Transverse colon (tissue), 4 donors: Measurements from ENCODE around the gene SYCN. TPM values are rescaled to one million over a fixed set of nuclear protein-coding genes. Genes with fewer than 3 reads are reported as not detected.
A peak's percentile ranks its signal among the peaks of the same experiment; 100 is the strongest.

Source experiments
- DNase-seq: peaks from one replicate; pipeline ENCODE4 v3.0.0-alpha.2; 2019
- H3K27ac ChIP-seq, 4 donors: fragments of 200-600 bp; sonication (generic); 2 replicates each; pipeline ENCODE4 v1.5.1; 2016 to 2018; ENCODE audit warnings: inconsistent platforms in 4 of 4
- H3K27me3 ChIP-seq: fragments of 200-600 bp; sonication (generic); 2 replicates; pipeline ENCODE4 v1.5.1; 2017; ENCODE audit warnings: inconsistent platforms
- H3K36me3 ChIP-seq, 4 donors: fragments of 200-600 bp; sonication (generic); 2 replicates each; pipeline ENCODE4 v1.5.1; 2017 to 2019; ENCODE audit warnings: inconsistent platforms in 4 of 4
- H3K4me1 ChIP-seq, 4 donors: fragments of 200-600 bp; sonication (generic); 2 replicates each; pipeline ENCODE4 v1.5.1; 2017 to 2020; ENCODE audit warnings: inconsistent platforms in 4 of 4
- H3K4me3 ChIP-seq, 4 donors: fragments of 200-600 bp; sonication (generic); 1 replicate in 1 of 4; 2 replicates in 3 of 4; pipeline versions ENCODE4 v1.5.1 to v1.6.1; 2017 to 2019; ENCODE audit warnings: inconsistent platforms in 4 of 4
- H3K9me3 ChIP-seq, 2 donors: fragments of 200-600 bp; sonication (generic); 2 replicates each; pipeline ENCODE4 v1.5.1; 2017 to 2019; ENCODE audit warnings: inconsistent platforms in 2 of 2
- EP300 ChIP-seq: sonication (generic); formaldehyde crosslinking; IDR thresholded peaks from one replicate; pipeline ENCODE4 v1.6.1; 2017; ENCODE audit warnings: antibody characterized with exemption, low read depth
- POLR2A ChIP-seq: fragments of 450-650 bp; IDR thresholded peaks from one replicate; pipeline ENCODE4 v1.6.1; 2016; ENCODE audit warnings: antibody characterized with exemption, mild to moderate bottlenecking, moderate library complexity
- POLR2AphosphoS5 ChIP-seq, 3 donors: sonication (generic); formaldehyde crosslinking; IDR thresholded peaks; one replicate each; pipeline ENCODE4 v1.6.1; 2016; ENCODE audit warnings: antibody characterized with exemption in 3 of 3
- WGBS, 2 donors: methylation state at CpG; one replicate each; pipeline ENCODE4 v1.1.5; 2018; ENCODE audit warnings: low coverage in 1 of 2; 5-methylcytosine and 5-hydroxymethylcytosine counted together
- in situ Hi-C, 4 donors: fragments of 200-750 bp; cut with MboI; loops; one replicate each; pipeline versions ENCODE4 v1.15.0 to v1.15.1; 2017; ENCODE audit warnings: low sequenced_read_pairs in 3 of 4, low pct_ligation_motif_present in 1 of 4, low pct_unique_long_range_greater_than_20kb in 1 of 4
- intact Hi-C: fragments of 100-400 bp; cut with DNase I; formaldehyde crosslinking; loops from one replicate; pipeline ENCODE4 v1.15.1; 2023; ENCODE audit warnings: low total_unique reads
- total RNA-seq, 4 donors: library from RNA; depleted of rRNA; stranded (reverse); fragments of >200 nt; gene quantifications; one replicate each; pipeline ENCODE4 v1.1.0, GENCODE V29; 2016
- TF ChIP-seq, protein P1 (sequence below), 5 experiments: fragments of 200-600 bp in 3 of 5; fragments of 450-650 bp in 2 of 5; sonication (generic) in 3 of 5; IDR thresholded peaks; 1 replicate in 2 of 5; 2 replicates in 3 of 5; pipeline ENCODE4 v1.5.1; 2016 to 2017; ENCODE audit warnings: antibody characterized with exemption in 5 of 5, inconsistent platforms in 3 of 5, mild to moderate bottlenecking in 2 of 5, moderate library complexity in 1 of 5

The SYCN gene
- total RNA-seq, 4 donors from 2014 or later: not detected

DNA sequence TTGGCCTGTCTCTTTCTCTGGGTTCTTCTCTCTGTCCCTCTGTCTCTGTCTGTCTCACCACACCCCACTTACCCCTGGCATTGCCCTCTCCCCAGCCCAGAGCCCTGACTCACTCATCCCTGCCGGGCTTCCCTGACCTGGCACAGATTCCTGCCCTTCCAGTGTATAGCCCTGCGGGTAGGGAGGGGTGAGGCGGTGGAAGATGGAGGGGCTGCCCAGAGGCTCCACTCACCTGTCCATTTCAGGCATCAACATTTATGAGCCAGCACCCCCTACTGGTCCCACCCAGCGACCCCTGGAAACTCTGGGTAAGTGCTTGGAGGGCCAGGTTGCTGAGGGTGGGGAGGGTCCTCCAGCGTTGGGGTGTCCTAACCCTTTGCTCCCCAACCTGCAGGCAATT is 6.3 kb downstream of the SYCN start:
- intact Hi-C loops: no loop called here
- Histone ChIP-seq H3K4me3 (no peak overlapping the region), H3K27ac (no peak overlapping the region), H3K27me3 (peaks cover 93% of the 10 kb centered on the region), H3K36me3 (no peaks in the 10 kb centered on the region), H3K9me3 (no peaks in the 10 kb centered on the region), H3K4me1 (peaks cover 0 to 7% (median 3%) of the 10 kb centered on the region in 4 donors)
- WGBS, 2 donors: 38 to 100% methylated on average over 1 to 5 of the region's 5 CpGs
- in situ Hi-C loops: loop anchor here in 1 of 4 donors (10.0 kb wide), 1 partner anchor 127 kb away; the partner anchor contains the start of gene LRFN1
- DNase-seq: no peak
- no peak for TF ChIP-seq EP300
- no peak for TF ChIP-seq POLR2AphosphoS5 (IDR thresholded peaks at IDR 0.05)
- no peak for TF ChIP-seq POLR2A
- TF ChIP-seq, protein P1, sequence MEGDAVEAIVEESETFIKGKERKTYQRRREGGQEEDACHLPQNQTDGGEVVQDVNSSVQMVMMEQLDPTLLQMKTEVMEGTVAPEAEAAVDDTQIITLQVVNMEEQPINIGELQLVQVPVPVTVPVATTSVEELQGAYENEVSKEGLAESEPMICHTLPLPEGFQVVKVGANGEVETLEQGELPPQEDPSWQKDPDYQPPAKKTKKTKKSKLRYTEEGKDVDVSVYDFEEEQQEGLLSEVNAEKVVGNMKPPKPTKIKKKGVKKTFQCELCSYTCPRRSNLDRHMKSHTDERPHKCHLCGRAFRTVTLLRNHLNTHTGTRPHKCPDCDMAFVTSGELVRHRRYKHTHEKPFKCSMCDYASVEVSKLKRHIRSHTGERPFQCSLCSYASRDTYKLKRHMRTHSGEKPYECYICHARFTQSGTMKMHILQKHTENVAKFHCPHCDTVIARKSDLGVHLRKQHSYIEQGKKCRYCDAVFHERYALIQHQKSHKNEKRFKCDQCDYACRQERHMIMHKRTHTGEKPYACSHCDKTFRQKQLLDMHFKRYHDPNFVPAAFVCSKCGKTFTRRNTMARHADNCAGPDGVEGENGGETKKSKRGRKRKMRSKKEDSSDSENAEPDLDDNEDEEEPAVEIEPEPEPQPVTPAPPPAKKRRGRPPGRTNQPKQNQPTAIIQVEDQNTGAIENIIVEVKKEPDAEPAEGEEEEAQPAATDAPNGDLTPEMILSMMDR (IDR thresholded peaks at IDR 0.05): no peak

DNA sequence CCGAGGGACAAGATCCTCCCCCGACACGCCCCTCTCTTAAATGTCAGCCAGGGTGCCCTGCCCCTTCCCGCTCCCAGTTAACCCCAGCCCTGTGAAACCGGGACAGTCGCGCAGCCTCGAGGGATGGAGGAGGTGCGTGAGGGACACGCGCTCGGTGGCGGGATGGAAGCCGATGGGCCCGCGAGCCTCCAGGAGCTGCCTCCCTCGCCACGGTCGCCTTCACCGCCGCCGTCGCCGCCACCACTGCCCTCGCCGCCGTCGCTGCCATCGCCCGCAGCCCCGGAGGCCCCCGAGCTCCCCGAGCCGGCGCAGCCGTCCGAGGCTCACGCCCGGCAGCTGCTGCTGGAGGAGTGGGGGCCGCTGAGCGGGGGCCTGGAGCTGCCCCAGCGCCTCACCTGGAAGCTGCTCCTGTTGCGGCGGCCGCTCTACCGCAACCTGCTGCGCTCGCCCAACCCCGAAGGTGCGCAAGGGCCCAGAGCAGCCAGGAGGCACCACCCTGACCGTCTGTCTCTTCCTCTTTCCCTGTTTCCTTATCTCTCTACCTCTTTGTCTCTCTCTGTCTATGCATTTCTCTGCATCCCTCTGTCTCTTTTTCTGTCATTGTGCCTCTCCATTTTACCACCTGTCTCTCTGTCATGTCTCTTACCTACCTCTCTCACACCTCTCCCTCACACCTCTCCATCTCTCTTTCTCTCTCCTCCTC is 7.1 kb downstream of the SYCN start, which contains the start of gene NCCRP1:
NCCRP1 (plus strand) TSS at position 105 of the 703 bp plus-strand sequence; CDS start at position 124, 19 bp downstream.
- in situ Hi-C loops: loop anchor here in 1 of 4 donors (10.0 kb wide), 1 partner anchor 128 kb away; the partner anchor contains the start of gene LRFN1
- TF ChIP-seq EP300 (no peak), POLR2AphosphoS5 (IDR thresholded peaks at IDR 0.05) (no peak), POLR2A (no peak)
- TF ChIP-seq, protein P1 (IDR thresholded peaks at IDR 0.05): no peak
- intact Hi-C loops: no loop called here
- no peak within 1 kb of the TSS for H3K27ac ChIP-seq
- no peaks in the 10 kb centered on the region for H3K36me3 ChIP-seq
- H3K27me3 ChIP-seq: peaks cover 88% of the 10 kb centered on the region
- no peak for DNase-seq
- H3K4me3 ChIP-seq: peak within 1 kb of the TSS in 1 of 4 donors; percentile 20
- H3K4me1 ChIP-seq: peaks cover 0 to 7% (median 3%) of the 10 kb centered on the region in 4 donors
- WGBS, 2 donors: 0 to 6% methylated on average over 6 to 16 of the region's 51 CpGs
- no peaks in the 10 kb centered on the region for H3K9me3 ChIP-seq

DNA sequence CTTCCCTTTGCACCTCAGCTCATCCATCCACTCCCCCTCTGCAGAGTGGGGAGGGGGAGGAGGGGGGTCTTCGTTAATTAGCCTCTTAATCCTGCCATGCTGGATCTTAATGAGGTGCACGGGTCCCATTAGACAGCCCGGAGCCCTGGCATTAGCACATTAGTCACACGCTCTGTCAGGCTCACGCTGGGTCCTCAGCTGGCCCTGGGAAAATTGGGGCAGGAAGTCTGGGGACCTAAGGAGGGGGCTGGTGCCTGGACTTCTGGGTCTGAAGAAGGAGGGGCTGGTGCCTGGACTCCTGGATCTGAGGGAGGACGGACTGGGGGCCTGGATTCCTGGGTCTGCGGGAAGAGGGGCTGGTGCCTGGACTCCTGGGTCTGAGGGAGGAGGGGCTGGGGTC is 7.7 kb downstream of the SYCN start:
- Histone ChIP-seq H3K27me3 (peaks cover 81% of the 10 kb centered on the region), H3K27ac (no peak overlapping the region), H3K4me3 (no peak overlapping the region), H3K9me3 (no peaks in the 10 kb centered on the region), H3K36me3 (no peaks in the 10 kb centered on the region), H3K4me1 (peaks cover 0 to 7% (median 3%) of the 10 kb centered on the region in 4 donors)
- intact Hi-C loops (no loop called here), in situ Hi-C loops (loop anchor here in 1 of 4 donors (10.0 kb wide), 1 partner anchor 128 kb away; the partner anchor contains the start of gene LRFN1)
- WGBS, 2 donors: 24% methylated on average over 7 of the region's 7 CpGs; no CpG with 5 or more reads in 1 of the 2 donors
- TF ChIP-seq, protein P1 (IDR thresholded peaks at IDR 0.05): no peak
- TF ChIP-seq POLR2A: no peak
- TF ChIP-seq EP300: no peak
- TF ChIP-seq POLR2AphosphoS5 (IDR thresholded peaks at IDR 0.05): no peak
- DNase-seq: no peak

DNA sequence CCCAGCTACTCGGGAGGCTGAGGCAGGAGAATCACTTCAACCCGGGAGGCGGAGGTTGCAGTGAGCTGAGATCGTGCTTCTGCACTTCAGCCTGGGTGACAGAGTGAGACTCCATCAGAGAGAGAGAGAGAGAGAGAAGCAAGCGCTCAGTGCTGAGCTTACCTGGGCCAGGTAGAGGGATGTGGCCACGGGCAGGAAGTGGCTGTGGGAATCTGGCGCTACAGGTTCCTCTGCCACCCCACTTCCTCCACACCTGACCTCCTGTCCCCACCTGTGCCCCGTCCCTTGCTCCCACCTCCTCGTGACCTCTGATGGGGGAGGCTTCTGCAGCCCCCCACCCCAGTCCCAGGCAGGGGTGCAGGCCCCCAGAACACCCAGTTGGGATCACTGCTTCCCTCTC is 8.3 kb downstream of the SYCN start:
- H3K4me1 ChIP-seq: peaks cover 0 to 7% (median 3%) of the 10 kb centered on the region in 4 donors
- H3K4me3 ChIP-seq: no peak overlapping the region
- DNase-seq: no peak
- no peak for TF ChIP-seq POLR2A
- no peak for TF ChIP-seq POLR2AphosphoS5 (IDR thresholded peaks at IDR 0.05)
- no peak for TF ChIP-seq EP300
- TF ChIP-seq, protein P1 (IDR thresholded peaks at IDR 0.05): no peak
- peaks cover 80% of the 10 kb centered on the region for H3K27me3 ChIP-seq
- intact Hi-C loops: no loop called here
- in situ Hi-C loops: loop anchor here in 1 of 4 donors (10.0 kb wide), 1 partner anchor 129 kb away; the partner anchor contains the start of gene LRFN1
- no peaks in the 10 kb centered on the region for H3K36me3 ChIP-seq
- H3K27ac ChIP-seq: no peak overlapping the region
- H3K9me3 ChIP-seq: no peaks in the 10 kb centered on the region
- WGBS, 2 donors: 29% methylated on average over 9 of the region's 9 CpGs; no CpG with 5 or more reads in 1 of the 2 donors
